SHP77 treated with DMSO at 0.1 percent for 48 hours (cell line): ENCODE data around the gene CENPN.

Source experiments
- DNase-seq: peaks from one replicate; lab custom pipeline; 2025; lab: John Stamatoyannopoulos, UW

Gene CENPN

DNA sequence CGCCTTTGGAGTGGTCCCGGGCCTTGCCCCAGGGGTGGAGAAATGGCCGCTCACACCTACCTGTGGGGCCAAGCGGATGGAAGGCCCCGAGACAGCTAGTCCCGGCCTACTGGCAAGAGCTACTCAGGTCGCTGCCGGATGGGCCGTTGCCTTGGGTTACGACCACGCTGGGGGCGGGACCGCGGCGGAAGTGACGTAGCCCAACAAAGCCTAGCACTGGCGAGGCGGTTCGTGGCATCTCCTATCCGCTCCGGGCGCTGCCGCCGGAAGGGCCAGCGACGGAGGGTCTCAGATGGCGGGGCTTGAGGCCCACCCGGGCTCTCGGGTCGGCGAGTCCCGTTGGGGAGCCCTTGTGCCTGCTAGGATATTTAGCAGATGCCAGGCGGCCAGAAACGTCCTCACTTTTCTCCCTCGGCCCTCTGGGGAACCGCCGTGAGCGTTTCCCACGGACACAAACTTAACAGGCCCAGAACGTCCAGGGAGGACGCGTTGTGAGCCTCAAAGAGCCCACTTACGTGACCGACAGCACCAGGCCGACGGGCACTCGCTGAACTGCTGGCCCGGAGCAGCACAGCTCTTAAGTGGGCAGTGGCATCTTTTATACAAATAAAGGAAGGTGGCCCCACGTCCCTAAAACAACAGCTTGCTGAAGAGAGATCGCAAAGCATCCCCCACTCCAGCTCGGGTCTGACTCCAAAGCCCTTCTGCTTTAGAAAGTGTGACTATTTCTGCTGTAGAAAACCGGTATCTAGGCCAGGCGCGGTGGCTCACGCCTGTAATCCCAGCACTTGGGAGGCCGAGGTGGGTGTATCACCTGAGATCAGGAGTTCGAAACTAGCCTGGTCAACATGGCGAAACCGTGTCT, 70.3 kb downstream of the CENPN start, which contains the start of gene C16orf46:
Gene C16orf46 (minus strand): TSS at position 163 of the 865 bp plus-strand sequence. CDS start 13,283 bp downstream, outside the sequence.
- DNase-seq = peak; percentile 92

DNA sequence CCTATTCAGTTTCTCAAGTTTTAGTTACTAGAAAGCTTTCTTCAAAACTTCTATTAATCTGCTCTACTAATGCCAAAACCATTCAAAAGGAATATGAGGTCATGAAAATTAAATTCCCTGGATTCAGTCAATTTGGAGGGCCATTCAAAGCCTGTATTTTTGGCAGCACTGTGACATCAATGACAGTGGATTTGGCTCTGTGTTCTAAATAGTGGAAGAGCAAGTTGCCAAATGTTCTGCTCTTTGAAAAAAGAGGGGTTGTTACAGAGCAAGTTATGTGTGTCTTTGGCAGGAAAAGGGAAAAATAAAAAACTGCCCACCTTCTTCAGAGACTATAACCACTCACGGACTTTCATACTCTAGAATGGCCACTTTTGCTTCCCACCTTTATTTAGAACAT, 73.2 kb downstream of the CENPN start:
- no peak for DNase-seq

DNA sequence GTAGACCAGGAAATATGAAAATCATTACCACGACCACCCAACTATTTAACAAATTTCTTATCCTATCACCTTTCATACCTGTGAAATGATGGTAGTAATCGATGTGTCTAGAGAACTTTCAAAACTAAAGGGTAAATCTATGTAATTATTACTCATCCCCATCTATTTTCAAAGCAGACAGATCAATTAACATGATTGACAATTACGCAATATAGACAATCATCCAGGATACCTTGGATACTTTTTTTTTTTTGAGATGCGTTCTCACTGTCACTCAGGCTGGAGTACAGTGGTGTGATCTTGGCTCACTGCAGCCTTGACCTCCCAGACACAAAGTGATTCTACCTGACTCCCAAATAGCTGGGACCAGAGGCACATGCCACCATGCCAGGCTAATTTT, 74.0 kb downstream of the CENPN start:
- DNase-seq = no peak
